ENCODE data around the gene DNPH1.

Gene DNPH1

DNA sequence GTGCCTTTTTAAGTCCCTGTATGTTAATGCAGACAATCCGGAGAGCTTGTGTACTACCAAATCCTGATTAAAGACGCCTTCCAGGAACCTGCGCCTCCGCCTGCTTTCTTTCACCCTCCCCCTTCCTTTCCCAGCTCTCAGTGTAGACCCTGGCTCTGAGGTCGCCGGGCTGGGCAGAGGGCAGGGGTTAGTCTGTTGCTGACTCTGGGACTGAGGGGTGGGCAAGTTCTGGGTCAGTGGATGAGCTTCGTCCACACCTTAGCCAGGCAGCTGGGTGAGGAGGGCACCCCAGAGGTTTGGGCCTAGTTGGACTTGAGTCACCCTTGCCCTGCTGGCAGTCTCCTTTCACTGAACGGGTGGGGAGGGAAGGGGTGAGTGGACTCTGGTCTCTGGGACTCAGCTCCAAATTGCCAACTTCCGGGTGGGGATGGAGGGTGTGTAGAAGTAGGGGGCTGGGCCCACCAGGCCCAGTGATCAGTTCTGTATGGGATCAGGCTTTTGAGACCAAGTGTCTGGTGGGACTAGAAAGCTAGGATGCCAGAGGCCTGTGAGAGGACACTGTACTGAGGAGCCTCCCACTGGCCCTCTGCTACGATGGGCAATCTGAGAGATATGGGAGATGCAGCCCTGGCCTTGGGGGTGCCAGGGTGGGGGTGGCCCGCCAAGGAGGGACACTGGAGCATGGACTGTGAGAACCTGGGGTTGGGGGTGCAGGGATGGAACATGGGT, 47.5 kb upstream of the DNPH1 start:
- peaks cover 99% of the 10 kb centered on the region for H3K27me3 ChIP-seq
- no peak for TF ChIP-seq CTCF (IDR thresholded peaks at IDR 0.05)

DNA sequence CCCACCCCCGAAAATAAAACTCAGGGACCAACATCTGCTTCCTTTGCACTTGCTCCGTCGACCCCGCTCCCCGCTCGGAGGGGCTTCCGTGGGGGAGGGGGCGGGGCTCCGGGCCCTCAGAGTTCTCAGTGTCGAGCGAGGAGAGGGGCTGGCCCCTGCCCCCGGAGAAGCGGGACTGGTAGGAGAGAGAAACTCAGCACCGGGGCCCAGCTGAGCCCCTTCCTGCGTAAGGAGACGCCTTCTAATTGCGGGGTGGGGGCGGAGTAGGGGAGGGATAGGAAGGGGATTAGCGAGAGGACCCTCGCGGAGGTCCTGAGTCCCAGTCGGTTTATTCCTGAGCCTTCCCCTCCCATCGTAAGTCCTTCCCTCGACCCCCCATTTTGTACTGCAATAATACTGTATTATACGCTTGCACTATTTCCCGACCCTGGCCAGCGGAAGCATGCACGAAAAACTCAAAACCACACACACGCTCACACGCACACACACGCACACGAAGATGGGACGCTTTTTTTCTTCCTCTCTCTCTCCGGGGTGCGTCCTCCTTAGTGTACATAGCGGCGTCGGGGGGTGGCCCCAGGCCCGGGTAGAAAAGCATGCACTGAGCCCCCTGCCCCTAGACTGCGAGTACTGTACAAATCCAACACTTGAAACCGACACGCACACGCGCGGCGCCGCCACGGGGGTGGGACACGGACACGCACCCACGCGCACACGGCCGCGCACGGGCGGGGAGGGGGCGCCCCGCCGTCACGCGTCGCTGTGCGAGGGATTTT, 46.7 kb upstream of the DNPH1 start:
- H3K4me1 ChIP-seq (ENCODE audit: control insufficient read depth in 1 of 2, insufficient read depth in 1 of 2, low read depth in 1 of 2, low read length in 1 of 2) = peaks cover 7 to 15% of the 10 kb centered on the region in 2 experiments
- H3K4me3 ChIP-seq (ENCODE audit: low read depth in 1 of 2, low read length in 1 of 2) = no peak overlapping the region
- no peaks in the 10 kb centered on the region for H3K36me3 ChIP-seq
- no peak for TF ChIP-seq CTCF (IDR thresholded peaks at IDR 0.05)
- H3K27ac ChIP-seq = no peak overlapping the region
- H3K27me3 ChIP-seq = peaks cover 100% of the 10 kb centered on the region
- no peaks in the 10 kb centered on the region for H3K9me3 ChIP-seq

More for the DNA sequence above, 47.5 kb upstream of the DNPH1 start:
- H3K27ac ChIP-seq = no peak overlapping the region
- peaks cover 7 to 15% of the 10 kb centered on the region in 2 experiments for H3K4me1 ChIP-seq (ENCODE audit: control insufficient read depth in 1 of 2, insufficient read depth in 1 of 2, low read depth in 1 of 2, low read length in 1 of 2)
- H3K4me3 ChIP-seq (ENCODE audit: low read depth in 1 of 2, low read length in 1 of 2) = no peak overlapping the region
- no peaks in the 10 kb centered on the region for H3K36me3 ChIP-seq
- no peaks in the 10 kb centered on the region for H3K9me3 ChIP-seq

GRCh38 chr6:43274916-43275597, 45.8 kb upstream of the DNPH1 start:
- TF ChIP-seq CTCF (IDR thresholded peaks at IDR 0.05) = no peak
- no peak overlapping the region for H3K27ac ChIP-seq
- H3K9me3 ChIP-seq = no peaks in the 10 kb centered on the region
- peak overlapping the region in 1 of 2 experiments; percentile 24 for H3K4me3 ChIP-seq (ENCODE audit: low read depth in 1 of 2, low read length in 1 of 2)
- no peaks in the 10 kb centered on the region for H3K36me3 ChIP-seq
- peaks cover 100% of the 10 kb centered on the region for H3K27me3 ChIP-seq
- H3K4me1 ChIP-seq (ENCODE audit: control insufficient read depth in 1 of 2, insufficient read depth in 1 of 2, low read depth in 1 of 2, low read length in 1 of 2) = peaks cover 7 to 15% of the 10 kb centered on the region in 2 experiments

GRCh38 chr6:43274127-43274915, 45.0 kb upstream of the DNPH1 start:
- no peak overlapping the region for H3K4me3 ChIP-seq (ENCODE audit: low read depth in 1 of 2, low read length in 1 of 2)
- no peak overlapping the region for H3K27ac ChIP-seq
- H3K36me3 ChIP-seq = no peaks in the 10 kb centered on the region
- no peak for TF ChIP-seq CTCF (IDR thresholded peaks at IDR 0.05)
- H3K9me3 ChIP-seq = no peaks in the 10 kb centered on the region
- peaks cover 100% of the 10 kb centered on the region for H3K27me3 ChIP-seq
- H3K4me1 ChIP-seq (ENCODE audit: control insufficient read depth in 1 of 2, insufficient read depth in 1 of 2, low read depth in 1 of 2, low read length in 1 of 2) = peaks cover 7 to 18% of the 10 kb centered on the region in 2 experiments

- no peak for TF ChIP-seq CTCF (IDR thresholded peaks at IDR 0.05)
- H3K27me3 ChIP-seq = peaks cover 100% of the 10 kb centered on the region
- H3K27ac ChIP-seq = no peak overlapping the region
- H3K4me1 ChIP-seq (ENCODE audit: control insufficient read depth in 1 of 2, insufficient read depth in 1 of 2, low read depth in 1 of 2, low read length in 1 of 2) = peaks cover 7 to 18% of the 10 kb centered on the region in 2 experiments
- H3K4me3 ChIP-seq (ENCODE audit: low read depth in 1 of 2, low read length in 1 of 2) = no peak overlapping the region
- no peaks in the 10 kb centered on the region for H3K36me3 ChIP-seq
- no peaks in the 10 kb centered on the region for H3K9me3 ChIP-seq
Observed at GRCh38 chr6:43273707-43274106, 44.4 kb upstream of the DNPH1 start.
